Ishikawa (cell line): ENCODE measurements around the gene SLC2A10.

ENCODE experiments used
- CEBPB ChIP-seq: IDR thresholded peaks from 2 replicates; pipeline ENCODE4 v1.6.1; 2012
- CREB1 ChIP-seq: IDR thresholded peaks from 2 replicates; pipeline ENCODE4 v1.6.1; 2012; ENCODE audit warnings: low read depth
- EGR1 ChIP-seq: IDR thresholded peaks from 2 replicates; pipeline ENCODE4 v1.6.1; 2012
- EP300 ChIP-seq: IDR thresholded peaks from 2 replicates; pipeline ENCODE4 v1.6.1; 2012; ENCODE audit warnings: borderline replicate concordance
- FOXM1 ChIP-seq: IDR thresholded peaks from 2 replicates; pipeline ENCODE4 v1.6.1; 2012; ENCODE audit warnings: low read depth, borderline replicate concordance
- MAX ChIP-seq: IDR thresholded peaks from 2 replicates; pipeline ENCODE4 v1.6.1; 2012
- NFIC ChIP-seq: IDR thresholded peaks from 2 replicates; pipeline ENCODE4 v1.6.1; 2012
- RAD21 ChIP-seq: IDR thresholded peaks from 2 replicates; pipeline ENCODE4 v1.6.1; 2012; ENCODE audit warnings: low read depth
- REST ChIP-seq: IDR thresholded peaks from 2 replicates; pipeline ENCODE4 v1.6.1; 2012; ENCODE audit warnings: low read depth, mild to moderate bottlenecking
- TAF1 ChIP-seq: IDR thresholded peaks from 2 replicates; pipeline ENCODE4 v1.6.1; 2012; ENCODE audit warnings: low read depth, mild to moderate bottlenecking
- TCF12 ChIP-seq: IDR thresholded peaks from 2 replicates; pipeline ENCODE4 v1.6.1; 2012; ENCODE audit warnings: low read depth
- TEAD4 ChIP-seq: IDR thresholded peaks from 2 replicates; pipeline ENCODE4 v1.6.1; 2012
- USF1 ChIP-seq: IDR thresholded peaks from 2 replicates; pipeline ENCODE4 v1.6.1; 2012
- YY1 ChIP-seq: IDR thresholded peaks from 2 replicates; pipeline ENCODE4 v1.6.1; 2012; ENCODE audit warnings: low read depth
- ZBTB7A ChIP-seq: IDR thresholded peaks from 2 replicates; pipeline ENCODE4 v1.6.1; 2012; ENCODE audit warnings: low read depth

The SLC2A10 gene

GRCh38 chr20:46772901-46773300, 63.5 kb downstream of the SLC2A10 start:
- TF ChIP-seq EP300 (no peak), TEAD4 (no peak), CEBPB (no peak), TAF1 (no peak)

- no peak for TF ChIP-seq TAF1
- no peak for TF ChIP-seq MAX
- TF ChIP-seq ZBTB7A = no peak
- TF ChIP-seq EP300 = no peak
- no peak for TF ChIP-seq CREB1
- no peak for TF ChIP-seq YY1
- TF ChIP-seq USF1 = no peak
- no peak for TF ChIP-seq EGR1
- TF ChIP-seq TCF12 = no peak
- TF ChIP-seq NFIC = no peak
- TF ChIP-seq CEBPB = no peak
- no peak for TF ChIP-seq TEAD4
- TF ChIP-seq FOXM1 = no peak
- no peak for TF ChIP-seq RAD21
- no peak for TF ChIP-seq REST
Observed at GRCh38 chr20:46773680-46774079, 64.2 kb downstream of the SLC2A10 start.

GRCh38 chr20:46774236-46774635, 64.8 kb downstream of the SLC2A10 start:
- TF ChIP-seq TEAD4 (no peak), NFIC (no peak), CREB1 (no peak), FOXM1 (no peak), REST (no peak), EP300 (no peak), YY1 (no peak), TAF1 (no peak), CEBPB (no peak), ZBTB7A (no peak), RAD21 (no peak)

- TF ChIP-seq MAX (no peak), TCF12 (no peak), EP300 (no peak), ZBTB7A (no peak), FOXM1 (no peak), YY1 (no peak), RAD21 (no peak), NFIC (no peak), EGR1 (no peak), CREB1 (no peak), TAF1 (no peak), TEAD4 (no peak)
Observed at GRCh38 chr20:46774943-46775560, 65.6 kb downstream of the SLC2A10 start.

- TF ChIP-seq CEBPB (no peak), TCF12 (no peak), USF1 (no peak), RAD21 (no peak), FOXM1 (no peak), MAX (no peak), REST (no peak), TEAD4 (no peak), NFIC (no peak), EP300 (no peak), TAF1 (no peak)
Observed at GRCh38 chr20:46775806-46776205, 66.4 kb downstream of the SLC2A10 start.
